Type B pancreatic cell (in vitro differentiated cells): Measurements from ENCODE around the gene LEMD1. TPM values are rescaled to one million over a fixed set of nuclear protein-coding genes. Genes with fewer than 3 reads are reported as not detected.

Experiments
- DNase-seq: peaks from one replicate; pipeline ENCODE4 v3.0.0; 2021; ENCODE audit warnings: mixed read lengths; ENCODE audit not compliant: unreplicated experiment; ENCODE audit errors: extremely low spot score
- H3K27ac Mint-ChIP-seq: 2 replicates; pipeline ENCODE4 v1.8.0; 2021; ENCODE audit warnings: mild to moderate bottlenecking, mixed read lengths
- H3K27me3 Mint-ChIP-seq: 2 replicates; pipeline ENCODE4 v1.8.0; 2021; ENCODE audit warnings: mixed read lengths
- H3K36me3 Mint-ChIP-seq: 2 replicates; pipeline ENCODE4 v1.8.0; 2021; ENCODE audit warnings: mixed read lengths
- H3K4me1 Mint-ChIP-seq: one replicate; pipeline ENCODE4 v1.8.0; 2021; ENCODE audit warnings: mixed read lengths; ENCODE audit not compliant: unreplicated experiment
- H3K4me3 Mint-ChIP-seq: 2 replicates; pipeline ENCODE4 v1.8.0; 2021; ENCODE audit warnings: mild to moderate bottlenecking, mixed read lengths
- H3K9me3 Mint-ChIP-seq: 2 replicates; pipeline ENCODE4 v1.8.0; 2021; ENCODE audit warnings: mixed read lengths
- CTCF ChIP-seq: fragments of 200-600 bp; sonication (generic); conservative IDR thresholded peaks from 2 replicates; pipeline ENCODE4 v1.5.0; 2021; ENCODE audit warnings: antibody characterized with exemption, mild to moderate bottlenecking
- total RNA-seq: library from RNA; stranded (reverse); gene quantifications from 2 replicates; pipeline ENCODE4 v1.2.1, GENCODE V29; 2021; ENCODE audit warnings: low replicate concordance

The LEMD1 gene
- total RNA-seq, 1 donor from 2014 or later: 5.5 TPM

DNA sequence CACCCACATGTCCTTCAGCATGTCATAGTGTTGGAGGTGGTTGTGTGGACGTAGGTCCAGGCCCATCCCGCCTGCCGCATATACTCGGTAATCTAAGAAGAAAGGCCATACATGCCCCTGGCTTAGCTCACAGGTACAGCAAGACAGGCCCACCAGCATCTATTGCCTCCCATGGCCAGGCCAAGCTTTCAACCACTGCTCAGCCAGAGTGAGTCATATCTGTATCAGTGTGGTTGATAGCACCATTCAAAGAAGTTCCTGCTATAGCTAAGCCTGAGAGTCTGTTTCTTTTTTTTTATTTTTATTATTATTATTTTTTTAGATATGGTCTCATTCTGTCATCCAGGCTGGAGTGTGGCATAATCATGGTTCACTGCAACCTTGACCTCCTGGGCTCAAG, 82.1 kb downstream of the LEMD1 start:
- no peak overlapping the region for H3K27ac Mint-ChIP-seq
- peaks cover 65% of the 10 kb centered on the region for H3K27me3 Mint-ChIP-seq
- no peak overlapping the region for H3K4me3 Mint-ChIP-seq
- DNase-seq: no peak
- H3K4me1 Mint-ChIP-seq: peaks cover 6% of the 10 kb centered on the region
- no peaks in the 10 kb centered on the region for H3K9me3 Mint-ChIP-seq
- TF ChIP-seq CTCF: no peak
- no peaks in the 10 kb centered on the region for H3K36me3 Mint-ChIP-seq

GRCh38 chr1:205339197-205339702, 82.6 kb downstream of the LEMD1 start:
- DNase-seq: no peak
- Mint-ChIP-seq H3K4me1 (peaks cover 2% of the 10 kb centered on the region), H3K36me3 (no peaks in the 10 kb centered on the region), H3K27ac (no peak overlapping the region), H3K4me3 (no peak overlapping the region), H3K9me3 (no peaks in the 10 kb centered on the region), H3K27me3 (peaks cover 61% of the 10 kb centered on the region)
- TF ChIP-seq CTCF: no peak

DNA sequence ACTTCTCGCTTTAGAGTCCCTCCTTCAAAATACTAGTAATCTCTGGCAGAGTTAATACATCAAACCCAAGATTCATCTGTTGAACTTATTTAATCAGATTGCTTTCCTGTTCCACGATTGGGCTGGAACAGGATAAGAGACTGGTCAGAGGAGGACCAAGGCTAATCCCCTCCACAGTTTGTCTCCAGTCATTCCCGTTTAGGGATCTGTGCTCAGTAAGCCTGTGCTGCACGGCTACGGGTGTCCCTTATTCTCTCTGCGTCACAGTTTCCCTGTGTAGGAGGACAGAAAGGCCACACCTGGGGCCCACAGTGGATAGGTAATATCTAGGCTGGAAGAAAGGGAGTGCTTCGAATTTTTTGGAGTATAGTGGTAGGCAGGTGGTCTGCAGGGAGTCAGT, 83.8 kb downstream of the LEMD1 start:
- Mint-ChIP-seq H3K27me3 (peaks cover 64% of the 10 kb centered on the region), H3K4me3 (no peak overlapping the region), H3K4me1 (no peaks in the 10 kb centered on the region), H3K9me3 (no peaks in the 10 kb centered on the region), H3K27ac (no peak overlapping the region), H3K36me3 (no peaks in the 10 kb centered on the region)
- TF ChIP-seq CTCF: no peak
- DNase-seq: no peak

GRCh38 chr1:205337481-205337880, 84.4 kb downstream of the LEMD1 start:
- H3K4me1 Mint-ChIP-seq: no peaks in the 10 kb centered on the region
- no peak for DNase-seq
- H3K27ac Mint-ChIP-seq: no peak overlapping the region
- no peak for TF ChIP-seq CTCF
- H3K27me3 Mint-ChIP-seq: peaks cover 58% of the 10 kb centered on the region
- H3K36me3 Mint-ChIP-seq: no peaks in the 10 kb centered on the region
- no peaks in the 10 kb centered on the region for H3K9me3 Mint-ChIP-seq
- H3K4me3 Mint-ChIP-seq: no peak overlapping the region

- no peaks in the 10 kb centered on the region for H3K9me3 Mint-ChIP-seq
- peak; percentile 93 for TF ChIP-seq CTCF
- H3K4me1 Mint-ChIP-seq: no peaks in the 10 kb centered on the region
- H3K36me3 Mint-ChIP-seq: no peaks in the 10 kb centered on the region
- no peak overlapping the region for H3K4me3 Mint-ChIP-seq
- DNase-seq: peak; percentile 79
- H3K27ac Mint-ChIP-seq: no peak overlapping the region
- peaks cover 43% of the 10 kb centered on the region for H3K27me3 Mint-ChIP-seq
Observed at GRCh38 chr1:205335692-205336091, 86.2 kb downstream of the LEMD1 start.
